GM15510 (cell line): ENCODE data around the gene NCAM1.

Experiments
- POLR2A ChIP-seq: IDR thresholded peaks from 3 replicates; pipeline ENCODE4 v1.6.1; 2011; ENCODE audit warnings: borderline replicate concordance; ENCODE audit not compliant: insufficient read length; ENCODE audit errors: extremely low read depth

Gene NCAM1

GRCh38 chr11:113177671-113178070 lies 216.5 kb downstream of the NCAM1 start:
- TF ChIP-seq POLR2A = no peak

GRCh38 chr11:113178381-113179070 lies 217.3 kb downstream of the NCAM1 start:
- no peak for TF ChIP-seq POLR2A

- TF ChIP-seq POLR2A = no peak
Observed at GRCh38 chr11:113179181-113179704, 218.0 kb downstream of the NCAM1 start.

DNA sequence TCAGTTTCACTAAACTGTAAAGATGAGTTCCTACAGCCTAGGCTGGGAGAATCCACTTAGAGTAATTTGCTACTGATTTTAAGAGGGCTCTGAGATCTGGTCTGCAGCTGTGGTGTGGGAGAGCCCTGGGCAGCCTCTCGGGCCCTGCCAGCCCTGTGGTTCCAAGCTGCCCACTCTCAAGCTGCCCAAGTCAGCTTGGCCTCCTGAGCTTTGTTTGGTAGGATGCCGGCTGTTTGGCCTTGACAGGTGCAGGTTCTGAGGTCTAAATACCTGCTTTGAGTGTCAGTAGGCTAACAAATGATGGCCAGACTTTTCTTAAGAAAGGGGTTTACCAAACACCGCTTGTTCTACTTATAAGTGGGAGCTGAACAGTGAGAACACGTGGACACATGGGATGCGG lies 219.9 kb downstream of the NCAM1 start:
- TF ChIP-seq POLR2A = no peak

DNA sequence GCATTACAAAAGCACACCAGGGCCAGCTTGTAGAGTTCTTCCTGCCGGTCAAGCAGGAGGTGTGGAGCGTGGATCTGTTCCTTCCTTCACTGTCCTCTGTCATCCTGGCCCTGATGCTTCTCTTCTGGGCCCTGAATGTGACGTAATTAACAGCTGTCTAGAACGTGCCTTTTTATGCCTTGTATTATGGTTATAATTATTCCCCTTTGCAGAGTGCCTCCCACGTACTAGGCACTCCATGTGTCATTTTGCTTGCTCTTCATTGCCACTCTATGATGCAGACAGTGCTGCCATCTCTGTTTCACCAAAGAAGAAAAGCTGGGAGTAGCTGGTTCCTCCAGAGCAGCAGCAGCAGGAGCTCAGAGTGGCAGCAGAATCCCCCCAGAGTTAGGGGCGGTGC lies 221.1 kb downstream of the NCAM1 start:
- TF ChIP-seq POLR2A = no peak

GRCh38 chr11:113184498-113184897 lies 223.3 kb downstream of the NCAM1 start:
- TF ChIP-seq POLR2A = no peak

- no peak for TF ChIP-seq POLR2A
Observed at GRCh38 chr11:113188371-113188834, 227.2 kb downstream of the NCAM1 start.

- no peak for TF ChIP-seq POLR2A
Observed at GRCh38 chr11:113189909-113190667, 228.9 kb downstream of the NCAM1 start.

DNA sequence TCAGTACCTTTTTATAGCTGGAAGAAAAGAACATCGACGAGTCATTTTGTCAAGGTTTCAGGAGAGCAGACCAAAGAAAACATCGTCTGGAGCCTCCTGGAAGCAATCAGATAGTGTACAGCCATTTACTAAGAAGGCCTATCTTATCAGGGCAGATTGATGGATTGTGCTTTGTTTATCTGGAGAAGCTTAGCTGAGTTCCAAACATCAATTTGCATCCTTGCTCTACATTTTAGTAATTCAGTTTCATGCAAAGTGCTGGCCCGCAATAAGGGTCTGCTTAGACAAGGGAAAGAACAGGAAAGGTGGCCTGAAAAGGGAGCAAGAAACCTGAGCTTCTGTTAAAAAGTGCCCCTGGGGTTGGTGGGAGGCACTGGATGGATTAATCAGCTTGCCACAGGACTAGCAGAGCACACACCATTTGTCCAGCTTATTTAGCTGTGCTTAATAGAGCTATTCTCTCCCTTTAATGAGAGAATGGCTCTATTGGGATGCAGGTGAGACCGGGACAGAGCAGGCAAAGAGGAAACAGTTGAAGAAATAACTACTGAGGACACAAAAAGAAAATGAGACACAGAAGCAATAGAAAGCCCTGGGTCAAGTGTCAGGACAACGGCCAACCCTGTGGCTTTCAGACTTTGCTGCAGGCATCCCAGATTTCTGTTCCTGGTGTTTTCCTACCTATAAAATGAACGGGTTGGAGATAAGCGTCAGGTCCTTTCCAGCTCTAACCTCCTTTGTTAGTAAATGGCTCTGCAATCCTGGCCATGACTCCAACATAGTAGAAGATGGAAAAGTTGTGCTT lies 231.1 kb downstream of the NCAM1 start:
- TF ChIP-seq POLR2A = no peak

GRCh38 chr11:113193016-113193415 lies 231.8 kb downstream of the NCAM1 start:
- no peak for TF ChIP-seq POLR2A

GRCh38 chr11:113193946-113194345 lies 232.7 kb downstream of the NCAM1 start:
- TF ChIP-seq POLR2A = no peak

GRCh38 chr11:113195728-113196127 lies 234.5 kb downstream of the NCAM1 start:
- no peak for TF ChIP-seq POLR2A

DNA sequence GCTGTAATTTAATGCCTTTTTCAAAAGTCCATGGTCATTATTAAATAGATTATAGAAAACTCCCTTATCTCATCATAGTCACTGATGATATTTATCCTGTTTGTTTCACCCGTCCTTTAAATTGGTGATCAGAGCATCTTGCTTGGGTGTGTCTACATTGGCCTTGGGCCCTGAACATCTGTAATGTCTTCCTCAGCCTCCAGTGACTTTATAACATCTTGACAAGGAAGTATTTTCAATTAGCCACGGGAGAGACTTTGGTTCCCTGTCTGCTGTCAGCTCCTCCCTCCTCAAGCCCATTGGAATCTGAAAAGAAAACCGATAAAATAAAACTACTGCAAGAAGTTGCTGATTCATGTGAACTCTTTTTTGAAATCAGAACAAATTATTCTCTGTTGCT lies 236.2 kb downstream of the NCAM1 start:
- no peak for TF ChIP-seq POLR2A

DNA sequence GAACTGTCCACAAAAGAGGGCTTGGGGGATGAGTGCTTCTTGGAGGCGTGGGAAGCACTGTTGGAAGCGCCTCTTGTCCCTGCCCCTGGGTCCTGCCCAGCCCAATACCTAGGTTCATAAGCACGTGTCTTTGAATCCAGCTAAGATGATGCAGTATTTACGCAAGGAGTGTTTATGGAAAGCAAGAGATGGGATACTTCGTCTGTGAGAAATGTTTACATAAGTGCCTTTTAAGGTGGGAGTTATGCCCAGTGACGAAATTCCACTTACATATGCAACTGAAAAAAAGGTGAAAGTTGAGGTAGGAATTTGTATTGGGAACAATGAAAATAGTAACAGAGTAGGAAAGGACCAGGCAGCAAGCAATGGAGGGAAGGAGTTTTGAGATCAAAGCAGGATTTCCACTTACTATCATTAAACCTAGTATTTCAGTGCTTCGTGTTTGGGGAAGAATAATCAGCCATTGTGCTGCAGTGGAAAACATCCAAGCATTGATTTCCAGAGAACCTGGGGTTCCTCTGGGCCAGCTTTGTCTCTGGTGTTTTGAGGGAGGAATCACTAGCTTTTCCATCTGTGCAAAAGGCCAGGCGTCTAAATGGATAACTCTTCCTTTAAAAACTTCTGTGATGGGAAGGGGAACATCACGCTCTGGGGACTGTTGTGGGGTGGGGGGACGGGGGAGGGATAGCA lies 237.9 kb downstream of the NCAM1 start:
- no peak for TF ChIP-seq POLR2A

GRCh38 chr11:113199866-113200265 lies 238.6 kb downstream of the NCAM1 start:
- no peak for TF ChIP-seq POLR2A

- no peak for TF ChIP-seq POLR2A
Observed at GRCh38 chr11:113201054-113201818, 240.0 kb downstream of the NCAM1 start.
